Measurements from ENCODE around the gene NGRN. TPM values are rescaled to one million over a fixed set of nuclear protein-coding genes. Genes with fewer than 3 reads are reported as not detected.

Gene NGRN
- total and polyA plus RNA-seq, 2 of the 8 experiments (the other 6 are each of a cell fraction or from before 2014, with no cell fraction given): 60.1 to 101 TPM

DNA sequence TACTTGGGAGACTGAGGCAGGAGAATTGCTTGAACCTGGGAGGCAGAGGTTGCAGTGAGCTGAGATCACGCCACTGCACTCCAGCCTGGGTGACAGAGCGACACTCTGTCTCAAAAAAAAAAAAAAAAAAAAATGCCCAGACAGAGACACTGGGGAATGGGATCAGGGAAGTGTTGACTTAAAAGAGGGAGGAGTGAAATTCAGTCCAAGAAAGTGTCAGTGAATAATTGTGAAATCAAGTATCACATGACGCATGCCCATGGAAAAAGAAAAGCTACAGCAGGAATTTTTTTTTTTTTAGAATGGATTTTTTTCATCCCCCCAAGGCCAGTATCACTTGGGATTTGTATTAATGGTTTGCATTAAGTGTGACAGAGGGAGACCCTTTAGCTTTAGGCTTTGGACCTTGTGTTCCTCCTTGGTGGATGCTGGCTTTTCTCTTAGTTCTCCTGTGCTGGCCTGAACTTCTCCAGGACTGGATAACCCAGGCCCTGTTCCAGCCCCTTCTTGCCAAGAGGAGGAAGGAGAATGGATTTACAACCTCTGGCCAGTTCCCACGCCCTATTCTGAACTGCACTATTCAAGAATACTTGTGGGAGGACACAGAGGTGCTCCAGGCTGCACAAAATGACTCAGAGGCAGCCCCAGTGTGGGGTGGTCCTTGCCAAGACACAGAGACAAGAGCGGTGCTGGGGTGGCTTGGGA, 50.0 kb downstream of the NGRN start (continued):
- TF ChIP-seq CHD7 (IDR thresholded peaks at IDR 0.05; ENCODE audit: insufficient replicate concordance, low read length) (no peak), RXRA (IDR thresholded peaks at IDR 0.05; ENCODE audit: insufficient read depth, low read depth, low read length) (no peak), ATF2 (IDR thresholded peaks at IDR 0.05; ENCODE audit: low read length) (no peak), YY1 (IDR thresholded peaks at IDR 0.05; ENCODE audit: low read depth, low read length) (no peak), TEAD4 (IDR thresholded peaks at IDR 0.05; ENCODE audit: low read depth, low read length) (no peak), RFX5 (IDR thresholded peaks at IDR 0.05; ENCODE audit: borderline replicate concordance, low read depth, low read length) (no peak), RAD21 (IDR thresholded peaks at IDR 0.05 in 1 of 2, conservative IDR thresholded peaks at IDR 0.05 in 1 of 2; ENCODE audit: low read depth in 2 of 2, low read length in 2 of 2) (no peak), TAF7 (optimal IDR thresholded peaks at IDR 0.05; ENCODE audit: borderline replicate concordance, low read depth, low read length) (no peak)
